ENCODE data around the gene AP3S1. TPM values are rescaled to one million over a fixed set of nuclear protein-coding genes. Genes with fewer than 3 reads are reported as not detected.

The AP3S1 gene
- total and polyA plus RNA-seq, 2 of the 13 experiments (the other 11 are each of a cell fraction or from before 2014, with no cell fraction given), result 50.5 to 85.9 TPM

- no peak for TF ChIP-seq ZBTB8A (CRISPR knock-in tag; IDR thresholded peaks at IDR 0.05; ENCODE audit: borderline replicate concordance, low read depth)
- TF ChIP-seq BCL6 (CRISPR knock-in tag; IDR thresholded peaks at IDR 0.05), result peak; percentile 34; the same call in 1 of the 2 replicates
- Histone ChIP-seq H3K4me2 (ENCODE audit: low read depth, low read length) (no peak overlapping the region), H3K79me2 (ENCODE audit: insufficient read depth, low read length) (no peaks in the 10 kb centered on the region), H3K9me3 (ENCODE audit: low read length) (no peaks in the 10 kb centered on the region), H3K27me3 (ENCODE audit: control insufficient read depth in 1 of 2, insufficient read depth in 2 of 2, low read length in 2 of 2) (no peaks in the 10 kb centered on the region), H3K36me3 (replicated peaks in 1 of 2; ENCODE audit: control insufficient read depth in 1 of 2, insufficient read depth in 2 of 2, low read length in 2 of 2) (no peaks in the 10 kb centered on the region), H3K9ac (ENCODE audit: insufficient read depth, low read depth, low read length) (no peak overlapping the region), H4K20me1 (ENCODE audit: insufficient read depth, low read length) (no peaks in the 10 kb centered on the region), H3K27ac (ENCODE audit: extremely low read length, insufficient read depth, low read length) (no peak overlapping the region), H3K4me1 (ENCODE audit: insufficient read depth, low read length) (peaks cover 33% of the 10 kb centered on the region), H2AFZ (ENCODE audit: low read length) (no peak overlapping the region), H3K4me3 (replicated peaks in 1 of 3; ENCODE audit: insufficient read depth in 1 of 3, low read depth in 2 of 3, low read length in 3 of 3) (no peak overlapping the region)
- DNase-seq (ENCODE audit: low spot score) (no peak), ATAC-seq (no peak), FAIRE-seq (no peak)
- in situ Hi-C loops (cut with HindIII; ENCODE audit: extremely low pct_ligation_motif_present, low pct_unique_long_range_greater_than_20kb), result no loop called here
- intact Hi-C loops (cut with micrococcal nuclease; ENCODE audit: unreplicated experiment), result no loop called here
- ChIA-PET CTCF (ENCODE audit: low intra/inter-chr PET ratio, low total read pairs) (no interaction called here), POLR2A (no interaction called here)
- BruUV-seq (replicated peaks), result no TSS peak
- WGBS (ENCODE audit: low lambda C conversion rate), result 74% methylated on average over 2 of the region's 2 CpGs
Observed at GRCh38 chr5:115801152-115801551, 40.6 kb upstream of the AP3S1 start.

- FAIRE-seq, result no peak
- Histone ChIP-seq H3K36me3 (replicated peaks in 1 of 2; ENCODE audit: control insufficient read depth in 1 of 2, insufficient read depth in 2 of 2, low read length in 2 of 2) (no peaks in the 10 kb centered on the region), H3K4me3 (replicated peaks in 1 of 3; ENCODE audit: insufficient read depth in 1 of 3, low read depth in 2 of 3, low read length in 3 of 3) (no peak overlapping the region), H3K4me2 (ENCODE audit: low read depth, low read length) (no peak overlapping the region), H3K79me2 (ENCODE audit: insufficient read depth, low read length) (no peaks in the 10 kb centered on the region), H2AFZ (ENCODE audit: low read length) (no peak overlapping the region), H3K9ac (ENCODE audit: insufficient read depth, low read depth, low read length) (no peak overlapping the region), H3K9me3 (ENCODE audit: low read length) (no peaks in the 10 kb centered on the region), H3K4me1 (ENCODE audit: insufficient read depth, low read length) (peaks cover 32% of the 10 kb centered on the region), H3K27me3 (ENCODE audit: control insufficient read depth in 1 of 2, insufficient read depth in 2 of 2, low read length in 2 of 2) (no peaks in the 10 kb centered on the region), H3K27ac (ENCODE audit: extremely low read length, insufficient read depth, low read length) (no peak overlapping the region), H4K20me1 (ENCODE audit: insufficient read depth, low read length) (no peaks in the 10 kb centered on the region)
- TF ChIP-seq MLLT10 (CRISPR knock-in tag; IDR thresholded peaks at IDR 0.05), result no peak
- no peak for TF ChIP-seq FOXP1 (IDR thresholded peaks at IDR 0.05)
- TF ChIP-seq FOXP1 (CRISPR knock-in tag; IDR thresholded peaks at IDR 0.05), result no peak
- TF ChIP-seq HDAC6 (IDR thresholded peaks at IDR 0.05; ENCODE audit: low read depth, low read length), result no peak
- no peak for TF ChIP-seq RNF2 (conservative IDR thresholded peaks at IDR 0.05; ENCODE audit: low read depth)
- TF ChIP-seq GLMP (CRISPR knock-in tag; IDR thresholded peaks at IDR 0.05; ENCODE audit: borderline replicate concordance), result no peak
- TF ChIP-seq ZZZ3 (CRISPR knock-in tag; IDR thresholded peaks at IDR 0.05; ENCODE audit: borderline replicate concordance), result no peak
- TF ChIP-seq ZSCAN20 (CRISPR knock-in tag; IDR thresholded peaks at IDR 0.05; ENCODE audit: borderline replicate concordance), result no peak
- TF ChIP-seq SYNCRIP (IDR thresholded peaks at IDR 0.05; ENCODE audit: insufficient read depth, low read depth, low read length), result no peak
- TF ChIP-seq ZNF10 (CRISPR knock-in tag; IDR thresholded peaks at IDR 0.05; ENCODE audit: borderline replicate concordance, low read depth), result no peak
- TF ChIP-seq PLRG1 (conservative IDR thresholded peaks at IDR 0.05), result no peak
- no peak for TF ChIP-seq NR1H2 (CRISPR knock-in tag; IDR thresholded peaks at IDR 0.05; ENCODE audit: borderline replicate concordance, low read depth)
- TF ChIP-seq RNF219 (CRISPR knock-in tag; IDR thresholded peaks at IDR 0.05), result no peak
- TF ChIP-seq TFE3 (CRISPR knock-in tag; IDR thresholded peaks at IDR 0.05), result no peak
- no TSS peak for BruUV-seq (replicated peaks)
- no peak for ATAC-seq
- 36% methylated on average over 1 of the region's 1 CpG for WGBS (ENCODE audit: low lambda C conversion rate)
- in situ Hi-C loops (cut with HindIII; ENCODE audit: extremely low pct_ligation_motif_present, low pct_unique_long_range_greater_than_20kb) (no loop called here), intact Hi-C loops (cut with micrococcal nuclease; ENCODE audit: unreplicated experiment) (no loop called here)
- POLR2A ChIA-PET, result no interaction called here
- CTCF ChIA-PET (ENCODE audit: low intra/inter-chr PET ratio, low total read pairs), result no interaction called here
- no peak for DNase-seq (ENCODE audit: low spot score)
Observed at GRCh38 chr5:115801984-115802383, 39.8 kb upstream of the AP3S1 start.

All from HepG2 (cell line).